GM23338 (cell line): Measurements from ENCODE around the gene FTL. TPM values are rescaled to one million over a fixed set of nuclear protein-coding genes. Genes with fewer than 3 reads are reported as not detected.

Experiments
- ATAC-seq: fragments of 200-7000 bp; cut with Tn5 transposase; 3 replicates; pipeline ENCODE4 v1.9.1; 2020
- DNase-seq: peaks from one replicate; pipeline ENCODE4 v3.0.0-alpha.2; 2015; ENCODE audit warnings: low spot score
- H2AFZ ChIP-seq: fragments of 200-600 bp; sonication (generic); 2 replicates; pipeline ENCODE4 v1.8.0; 2016; ENCODE audit warnings: antibody characterized with exemption, mild to moderate bottlenecking, moderate library complexity
- H3F3A ChIP-seq: fragments of 200-600 bp; sonication (generic); replicated peaks from 2 replicates; pipeline ENCODE4 v1.8.0; 2017; ENCODE audit warnings: antibody characterized with exemption, mixed run types, low read depth
- H3K27ac ChIP-seq: fragments of 200-600 bp; sonication (generic); 2 replicates; pipeline ENCODE4 v1.6.1; 2016; ENCODE audit warnings: low read depth
- H3K27me3 ChIP-seq: fragments of 200-600 bp; sonication (generic); 2 replicates; pipeline ENCODE4 v1.8.0; 2016; ENCODE audit warnings: mild to moderate bottlenecking, mixed run types, moderate library complexity; ENCODE audit not compliant: insufficient read depth
- H3K36me3 ChIP-seq: fragments of 200-600 bp; sonication (generic); 2 replicates; pipeline ENCODE4 v1.8.0; 2016; ENCODE audit warnings: mild to moderate bottlenecking; ENCODE audit not compliant: insufficient read depth
- H3K4me1 ChIP-seq: fragments of 200-600 bp; sonication (generic); 2 replicates; pipeline ENCODE4 v1.8.0; 2016; ENCODE audit warnings: mild to moderate bottlenecking, moderate library complexity; ENCODE audit not compliant: insufficient read depth
- H3K4me2 ChIP-seq: fragments of 200-600 bp; sonication (generic); 2 replicates; pipeline ENCODE4 v1.7.1; 2017; ENCODE audit warnings: mixed run types
- H3K4me3 ChIP-seq: fragments of 200-600 bp; sonication (generic); 2 replicates; pipeline ENCODE4 v1.6.1; 2016; ENCODE audit warnings: mixed run types
- H3K79me2 ChIP-seq: fragments of 200-600 bp; sonication (generic); replicated peaks from 2 replicates; pipeline ENCODE4 v1.8.0; 2017; ENCODE audit warnings: mild to moderate bottlenecking; ENCODE audit not compliant: insufficient read depth
- H3K9me2 ChIP-seq: fragments of 200-600 bp; sonication (generic); 2 replicates; pipeline ENCODE4 v1.8.0; 2017; ENCODE audit not compliant: insufficient read depth
- H4K20me1 ChIP-seq: fragments of 200-600 bp; sonication (generic); replicated peaks from 2 replicates; pipeline ENCODE4 v1.8.0; 2017; ENCODE audit warnings: mild to moderate bottlenecking; ENCODE audit not compliant: insufficient read depth
- H3K27ac Mint-ChIP-seq: 2 replicates; pipeline ENCODE4 v1.8.0; 2020; ENCODE audit warnings: inconsistent platforms, mild to moderate bottlenecking, moderate library complexity, mixed read lengths
- H3K27me3 Mint-ChIP-seq: 3 replicates; pipeline ENCODE4 v1.8.0; 2022; ENCODE audit warnings: low read depth, mild to moderate bottlenecking, moderate library complexity, mixed read lengths, inconsistent platforms; ENCODE audit not compliant: insufficient read depth, poor library complexity
- H3K36me3 Mint-ChIP-seq: 3 replicates; pipeline ENCODE4 v1.8.0; 2021; ENCODE audit warnings: low read depth, mild to moderate bottlenecking, inconsistent platforms, moderate library complexity, mixed read lengths
- H3K4me1 Mint-ChIP-seq: 3 replicates; pipeline ENCODE4 v1.8.0; 2020; ENCODE audit warnings: mild to moderate bottlenecking, inconsistent platforms, mixed read lengths
- H3K4me3 Mint-ChIP-seq: 3 replicates; pipeline ENCODE4 v1.8.0; 2021; ENCODE audit warnings: moderate library complexity, mild to moderate bottlenecking, inconsistent platforms, mixed read lengths
- H3K9me3 Mint-ChIP-seq: 3 replicates; pipeline ENCODE4 v1.8.0; 2020; ENCODE audit warnings: moderate library complexity, mild to moderate bottlenecking, inconsistent platforms, mixed read lengths
- POLR2AphosphoS5 ChIP-seq: IDR thresholded peaks from 2 replicates; pipeline ENCODE4 v1.6.1; 2016; ENCODE audit warnings: antibody characterized with exemption, low read depth
- polyA plus RNA-seq: library from polyadenylated mRNA; unstranded; fragments of >200 nt; fragmentation: Nextera tagmentation; extraction: Ambion mirVana; gene quantifications from 2 replicates; pipeline ENCODE4 v1.2.1, GENCODE V29; 2016
- total RNA-seq: library from RNA; depleted of rRNA; stranded (reverse); fragments of >200 nt; shearing (Covaris generic); gene quantifications from 2 replicates; pipeline ENCODE4 v1.2.3, GENCODE V29; 2014
- TF ChIP-seq, protein P1 (sequence below): fragments of 250-450 bp; sonication (Bioruptor Pico); IDR thresholded peaks from 2 replicates; pipeline ENCODE4 v1.5.0; 2020; ENCODE audit warnings: mild to moderate bottlenecking, moderate library complexity
- TF ChIP-seq, protein P2 (sequence below): IDR thresholded peaks from 2 replicates; pipeline ENCODE4 v1.6.1; 2016; ENCODE audit warnings: antibody characterized with exemption
- TF ChIP-seq, protein P3 (sequence below), 2 experiments: fragments of 200-600 bp in 1 of 2; sonication (generic) in 1 of 2; conservative IDR thresholded peaks; 2 replicates each; pipeline versions ENCODE4 v1.5.1 to v1.6.1; 2016 to 2017; ENCODE audit warnings: antibody characterized with exemption in 2 of 2, low read depth in 2 of 2, mild to moderate bottlenecking in 2 of 2, moderate library complexity in 1 of 2
- TF ChIP-seq, protein P4 (sequence below): IDR thresholded peaks from one replicate; pipeline ENCODE4 v1.6.1; 2018; ENCODE audit warnings: antibody characterized with exemption; ENCODE audit not compliant: unreplicated experiment

Gene FTL
- total and polyA plus RNA-seq, 2 experiments from 2014 or later = 2,064 to 5,436 TPM

DNA sequence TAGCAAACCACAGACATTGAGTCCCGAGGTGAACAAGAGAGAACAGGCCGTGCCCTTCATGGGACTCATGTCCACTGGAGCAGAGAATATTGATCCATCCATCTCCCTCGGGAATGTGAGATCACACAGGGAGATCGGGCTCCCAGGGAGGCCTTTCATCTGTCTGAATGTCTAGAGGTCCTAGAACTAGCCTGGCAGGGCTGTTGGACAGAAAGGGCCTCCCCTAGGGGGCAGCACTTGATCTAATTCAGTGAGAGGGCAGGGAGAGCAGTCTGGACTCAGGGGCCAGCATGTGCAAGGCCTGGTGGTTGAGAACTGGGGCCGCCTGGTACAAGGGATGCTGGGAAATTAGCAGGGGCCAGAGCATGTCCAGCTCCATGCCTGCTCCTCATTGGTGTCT lies 32.9 kb downstream of the FTL start:
- H3K27me3 ChIP-seq = no peaks in the 10 kb centered on the region
- Mint-ChIP-seq H3K27ac (peak overlapping the region; percentile 78; the same call in 1 of the 2 replicates), H3K9me3 (no peaks in the 10 kb centered on the region), H3K4me1 (peaks cover 28% of the 10 kb centered on the region), H3K36me3 (peaks cover 17% of the 10 kb centered on the region), H3K27me3 (peaks cover 16% of the 10 kb centered on the region), H3K4me3 (no peak overlapping the region; the same call in 2 of the 3 replicates)
- peaks cover 6% of the 10 kb centered on the region; the same call in 1 of the 2 replicates for H3K4me1 ChIP-seq
- no peaks in the 10 kb centered on the region for H3K9me2 ChIP-seq
- peaks cover 50% of the 10 kb centered on the region for H3K79me2 ChIP-seq
- TF ChIP-seq, protein P1, sequence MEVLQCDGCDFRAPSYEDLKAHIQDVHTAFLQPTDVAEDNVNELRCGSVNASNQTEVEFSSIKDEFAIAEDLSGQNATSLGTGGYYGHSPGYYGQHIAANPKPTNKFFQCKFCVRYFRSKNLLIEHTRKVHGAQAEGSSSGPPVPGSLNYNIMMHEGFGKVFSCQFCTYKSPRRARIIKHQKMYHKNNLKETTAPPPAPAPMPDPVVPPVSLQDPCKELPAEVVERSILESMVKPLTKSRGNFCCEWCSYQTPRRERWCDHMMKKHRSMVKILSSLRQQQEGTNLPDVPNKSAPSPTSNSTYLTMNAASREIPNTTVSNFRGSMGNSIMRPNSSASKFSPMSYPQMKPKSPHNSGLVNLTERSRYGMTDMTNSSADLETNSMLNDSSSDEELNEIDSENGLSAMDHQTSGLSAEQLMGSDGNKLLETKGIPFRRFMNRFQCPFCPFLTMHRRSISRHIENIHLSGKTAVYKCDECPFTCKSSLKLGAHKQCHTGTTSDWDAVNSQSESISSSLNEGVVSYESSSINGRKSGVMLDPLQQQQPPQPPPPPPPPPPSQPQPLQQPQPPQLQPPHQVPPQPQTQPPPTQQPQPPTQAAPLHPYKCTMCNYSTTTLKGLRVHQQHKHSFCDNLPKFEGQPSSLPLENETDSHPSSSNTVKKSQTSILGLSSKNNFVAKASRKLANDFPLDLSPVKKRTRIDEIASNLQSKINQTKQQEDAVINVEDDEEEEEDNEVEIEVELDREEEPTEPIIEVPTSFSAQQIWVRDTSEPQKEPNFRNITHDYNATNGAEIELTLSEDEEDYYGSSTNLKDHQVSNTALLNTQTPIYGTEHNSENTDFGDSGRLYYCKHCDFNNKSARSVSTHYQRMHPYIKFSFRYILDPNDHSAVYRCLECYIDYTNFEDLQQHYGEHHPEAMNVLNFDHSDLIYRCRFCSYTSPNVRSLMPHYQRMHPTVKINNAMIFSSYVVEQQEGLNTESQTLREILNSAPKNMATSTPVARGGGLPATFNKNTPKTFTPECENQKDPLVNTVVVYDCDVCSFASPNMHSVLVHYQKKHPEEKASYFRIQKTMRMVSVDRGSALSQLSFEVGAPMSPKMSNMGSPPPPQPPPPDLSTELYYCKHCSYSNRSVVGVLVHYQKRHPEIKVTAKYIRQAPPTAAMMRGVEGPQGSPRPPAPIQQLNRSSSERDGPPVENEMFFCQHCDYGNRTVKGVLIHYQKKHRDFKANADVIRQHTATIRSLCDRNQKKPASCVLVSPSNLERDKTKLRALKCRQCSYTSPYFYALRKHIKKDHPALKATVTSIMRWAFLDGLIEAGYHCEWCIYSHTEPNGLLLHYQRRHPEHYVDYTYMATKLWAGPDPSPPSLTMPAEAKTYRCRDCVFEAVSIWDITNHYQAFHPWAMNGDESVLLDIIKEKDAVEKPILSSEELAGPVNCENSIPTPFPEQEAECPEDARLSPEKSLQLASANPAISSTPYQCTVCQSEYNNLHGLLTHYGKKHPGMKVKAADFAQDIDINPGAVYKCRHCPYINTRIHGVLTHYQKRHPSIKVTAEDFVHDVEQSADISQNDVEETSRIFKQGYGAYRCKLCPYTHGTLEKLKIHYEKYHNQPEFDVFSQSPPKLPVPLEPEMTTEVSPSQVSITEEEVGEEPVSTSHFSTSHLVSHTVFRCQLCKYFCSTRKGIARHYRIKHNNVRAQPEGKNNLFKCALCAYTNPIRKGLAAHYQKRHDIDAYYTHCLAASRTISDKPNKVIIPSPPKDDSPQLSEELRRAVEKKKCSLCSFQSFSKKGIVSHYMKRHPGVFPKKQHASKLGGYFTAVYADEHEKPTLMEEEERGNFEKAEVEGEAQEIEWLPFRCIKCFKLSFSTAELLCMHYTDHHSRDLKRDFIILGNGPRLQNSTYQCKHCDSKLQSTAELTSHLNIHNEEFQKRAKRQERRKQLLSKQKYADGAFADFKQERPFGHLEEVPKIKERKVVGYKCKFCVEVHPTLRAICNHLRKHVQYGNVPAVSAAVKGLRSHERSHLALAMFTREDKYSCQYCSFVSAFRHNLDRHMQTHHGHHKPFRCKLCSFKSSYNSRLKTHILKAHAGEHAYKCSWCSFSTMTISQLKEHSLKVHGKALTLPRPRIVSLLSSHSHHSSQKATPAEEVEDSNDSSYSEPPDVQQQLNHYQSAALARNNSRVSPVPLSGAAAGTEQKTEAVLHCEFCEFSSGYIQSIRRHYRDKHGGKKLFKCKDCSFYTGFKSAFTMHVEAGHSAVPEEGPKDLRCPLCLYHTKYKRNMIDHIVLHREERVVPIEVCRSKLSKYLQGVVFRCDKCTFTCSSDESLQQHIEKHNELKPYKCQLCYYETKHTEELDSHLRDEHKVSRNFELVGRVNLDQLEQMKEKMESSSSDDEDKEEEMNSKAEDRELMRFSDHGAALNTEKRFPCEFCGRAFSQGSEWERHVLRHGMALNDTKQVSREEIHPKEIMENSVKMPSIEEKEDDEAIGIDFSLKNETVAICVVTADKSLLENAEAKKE (CRISPR knock-in tag) = no peak
- TF ChIP-seq, protein P2, sequence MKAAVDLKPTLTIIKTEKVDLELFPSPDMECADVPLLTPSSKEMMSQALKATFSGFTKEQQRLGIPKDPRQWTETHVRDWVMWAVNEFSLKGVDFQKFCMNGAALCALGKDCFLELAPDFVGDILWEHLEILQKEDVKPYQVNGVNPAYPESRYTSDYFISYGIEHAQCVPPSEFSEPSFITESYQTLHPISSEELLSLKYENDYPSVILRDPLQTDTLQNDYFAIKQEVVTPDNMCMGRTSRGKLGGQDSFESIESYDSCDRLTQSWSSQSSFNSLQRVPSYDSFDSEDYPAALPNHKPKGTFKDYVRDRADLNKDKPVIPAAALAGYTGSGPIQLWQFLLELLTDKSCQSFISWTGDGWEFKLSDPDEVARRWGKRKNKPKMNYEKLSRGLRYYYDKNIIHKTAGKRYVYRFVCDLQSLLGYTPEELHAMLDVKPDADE = no peak
- TF ChIP-seq, protein P3, sequence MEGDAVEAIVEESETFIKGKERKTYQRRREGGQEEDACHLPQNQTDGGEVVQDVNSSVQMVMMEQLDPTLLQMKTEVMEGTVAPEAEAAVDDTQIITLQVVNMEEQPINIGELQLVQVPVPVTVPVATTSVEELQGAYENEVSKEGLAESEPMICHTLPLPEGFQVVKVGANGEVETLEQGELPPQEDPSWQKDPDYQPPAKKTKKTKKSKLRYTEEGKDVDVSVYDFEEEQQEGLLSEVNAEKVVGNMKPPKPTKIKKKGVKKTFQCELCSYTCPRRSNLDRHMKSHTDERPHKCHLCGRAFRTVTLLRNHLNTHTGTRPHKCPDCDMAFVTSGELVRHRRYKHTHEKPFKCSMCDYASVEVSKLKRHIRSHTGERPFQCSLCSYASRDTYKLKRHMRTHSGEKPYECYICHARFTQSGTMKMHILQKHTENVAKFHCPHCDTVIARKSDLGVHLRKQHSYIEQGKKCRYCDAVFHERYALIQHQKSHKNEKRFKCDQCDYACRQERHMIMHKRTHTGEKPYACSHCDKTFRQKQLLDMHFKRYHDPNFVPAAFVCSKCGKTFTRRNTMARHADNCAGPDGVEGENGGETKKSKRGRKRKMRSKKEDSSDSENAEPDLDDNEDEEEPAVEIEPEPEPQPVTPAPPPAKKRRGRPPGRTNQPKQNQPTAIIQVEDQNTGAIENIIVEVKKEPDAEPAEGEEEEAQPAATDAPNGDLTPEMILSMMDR (conservative IDR thresholded peaks at IDR 0.05; ENCODE audit: low read depth in 2 of 2) = peak; percentile 78 to 82
- TF ChIP-seq, protein P4, sequence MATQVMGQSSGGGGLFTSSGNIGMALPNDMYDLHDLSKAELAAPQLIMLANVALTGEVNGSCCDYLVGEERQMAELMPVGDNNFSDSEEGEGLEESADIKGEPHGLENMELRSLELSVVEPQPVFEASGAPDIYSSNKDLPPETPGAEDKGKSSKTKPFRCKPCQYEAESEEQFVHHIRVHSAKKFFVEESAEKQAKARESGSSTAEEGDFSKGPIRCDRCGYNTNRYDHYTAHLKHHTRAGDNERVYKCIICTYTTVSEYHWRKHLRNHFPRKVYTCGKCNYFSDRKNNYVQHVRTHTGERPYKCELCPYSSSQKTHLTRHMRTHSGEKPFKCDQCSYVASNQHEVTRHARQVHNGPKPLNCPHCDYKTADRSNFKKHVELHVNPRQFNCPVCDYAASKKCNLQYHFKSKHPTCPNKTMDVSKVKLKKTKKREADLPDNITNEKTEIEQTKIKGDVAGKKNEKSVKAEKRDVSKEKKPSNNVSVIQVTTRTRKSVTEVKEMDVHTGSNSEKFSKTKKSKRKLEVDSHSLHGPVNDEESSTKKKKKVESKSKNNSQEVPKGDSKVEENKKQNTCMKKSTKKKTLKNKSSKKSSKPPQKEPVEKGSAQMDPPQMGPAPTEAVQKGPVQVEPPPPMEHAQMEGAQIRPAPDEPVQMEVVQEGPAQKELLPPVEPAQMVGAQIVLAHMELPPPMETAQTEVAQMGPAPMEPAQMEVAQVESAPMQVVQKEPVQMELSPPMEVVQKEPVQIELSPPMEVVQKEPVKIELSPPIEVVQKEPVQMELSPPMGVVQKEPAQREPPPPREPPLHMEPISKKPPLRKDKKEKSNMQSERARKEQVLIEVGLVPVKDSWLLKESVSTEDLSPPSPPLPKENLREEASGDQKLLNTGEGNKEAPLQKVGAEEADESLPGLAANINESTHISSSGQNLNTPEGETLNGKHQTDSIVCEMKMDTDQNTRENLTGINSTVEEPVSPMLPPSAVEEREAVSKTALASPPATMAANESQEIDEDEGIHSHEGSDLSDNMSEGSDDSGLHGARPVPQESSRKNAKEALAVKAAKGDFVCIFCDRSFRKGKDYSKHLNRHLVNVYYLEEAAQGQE = no peak
- TF ChIP-seq POLR2AphosphoS5 = no peak
- peaks cover 17% of the 10 kb centered on the region for H4K20me1 ChIP-seq
- H3K36me3 ChIP-seq = 0 out of 2 replicates have a peak, but pooled peaks cover 3% of the 10 kb centered on the region
- H3K4me3 ChIP-seq = no peak overlapping the region
- DNase-seq = peak; percentile 95
- no peak overlapping the region for H3K27ac ChIP-seq
- peak; percentile 33 for ATAC-seq
- no peak overlapping the region for H2AFZ ChIP-seq
- H3F3A ChIP-seq = peaks cover 14% of the 10 kb centered on the region; the same call in 1 of the 2 replicates
- H3K4me2 ChIP-seq = no peak overlapping the region
